PC-3 (cell line): Measurements from ENCODE around the gene GCHFR. TPM values are rescaled to one million over a fixed set of nuclear protein-coding genes. Genes with fewer than 3 reads are reported as not detected.

Experiments used
- ATAC-seq: fragments of 200-7000 bp; cut with Tn5 transposase; 2 replicates; pipeline ENCODE4 v1.9.1; 2020; ENCODE audit warnings: mild to moderate bottlenecking, moderate library complexity
- BruUV-seq: library from RNA; stranded (reverse); fragments of 400-500 nt; replicated peaks from 2 replicates; lab custom pipeline; 2021; lab: Mats Ljungman, UMichigan
- CTCF ChIA-PET: fragments of 300-600 bp; sonication (Branson Sonifier 250); formaldehyde crosslinking; loops from one replicate; lab custom pipeline; 2022; ENCODE audit warnings: antibody characterized with exemption; lab: Charles Lee
- POLR2A ChIA-PET: fragments of 300-600 bp; sonication (Branson Sonifier 250); formaldehyde crosslinking; loops from one replicate; lab custom pipeline; 2022; ENCODE audit warnings: antibody characterized with exemption; ENCODE audit not compliant: unreplicated experiment; lab: Charles Lee
- DNase-seq: peaks from one replicate; pipeline ENCODE4 v3.0.0-alpha.2; 2015
- H2AFZ ChIP-seq: fragments of 300-600 bp; sonication (generic); 2 replicates; pipeline ENCODE4 v1.6.0; 2016; ENCODE audit warnings: antibody characterized with exemption, low read length
- H3F3A ChIP-seq: fragments of 300-600 bp; sonication (generic); one replicate; pipeline ENCODE4 v1.6.0; 2017; ENCODE audit warnings: antibody characterized with exemption, low read length, control low read depth, mild to moderate bottlenecking; ENCODE audit not compliant: unreplicated experiment
- H3K27ac ChIP-seq: fragments of 300-600 bp; sonication (generic); 2 replicates; pipeline ENCODE4 v1.5.1; 2016; ENCODE audit warnings: mild to moderate bottlenecking, low read length
- H3K27me3 ChIP-seq: fragments of 300-600 bp; sonication (generic); 2 replicates; pipeline ENCODE4 v1.6.1; 2016; ENCODE audit warnings: low read length, mixed read lengths
- H3K36me3 ChIP-seq: fragments of 300-600 bp; sonication (generic); 2 replicates; pipeline ENCODE4 v1.6.1; 2016; ENCODE audit warnings: low read depth, mixed run types, low read length, mixed read lengths
- H3K4me1 ChIP-seq: fragments of 300-600 bp; sonication (generic); 2 replicates; pipeline ENCODE4 v1.5.1; 2016; ENCODE audit warnings: low read length; ENCODE audit not compliant: insufficient read depth
- H3K4me2 ChIP-seq: fragments of 300-600 bp; sonication (generic); 2 replicates; pipeline ENCODE4 v1.6.0; 2016; ENCODE audit warnings: low read length
- H3K4me3 ChIP-seq: fragments of 300-600 bp; sonication (generic); 2 replicates; pipeline ENCODE4 v1.5.1; 2016; ENCODE audit warnings: mild to moderate bottlenecking, low read length, mixed read lengths
- H3K79me2 ChIP-seq: fragments of 300-600 bp; sonication (generic); 2 replicates; pipeline ENCODE4 v1.6.1; 2017; ENCODE audit warnings: low read length, mixed read lengths
- H3K9ac ChIP-seq: fragments of 300-600 bp; sonication (generic); 2 replicates; pipeline ENCODE4 v1.6.0; 2016; ENCODE audit warnings: mild to moderate bottlenecking, low read length
- H3K9me2 ChIP-seq: fragments of 300-600 bp; sonication (generic); replicated peaks from 2 replicates; pipeline ENCODE4 v1.6.1; 2016; ENCODE audit warnings: mixed run types, low read length, mixed read lengths
- H3K9me3 ChIP-seq: fragments of 300-600 bp; sonication (generic); 2 replicates; pipeline ENCODE4 v1.6.1; 2016; ENCODE audit warnings: low read length, mixed read lengths
- H4K20me1 ChIP-seq: fragments of 300-600 bp; sonication (generic); 2 replicates; pipeline ENCODE4 v1.6.1; 2016; ENCODE audit warnings: low read length, mixed read lengths
- CTCF ChIP-seq: fragments of 300-600 bp; sonication (generic); conservative IDR thresholded peaks from 2 replicates; pipeline ENCODE4 v1.5.1; 2017; ENCODE audit warnings: antibody characterized with exemption, low read depth, mild to moderate bottlenecking, low read length
- EZH2 ChIP-seq: fragments of 300-600 bp; sonication (generic); IDR thresholded peaks from one replicate; pipeline ENCODE4 v1.6.1; 2017; ENCODE audit warnings: antibody characterized with exemption, mild to moderate bottlenecking, low read length; ENCODE audit not compliant: unreplicated experiment
- EZH2phosphoT487 ChIP-seq: fragments of 300-600 bp; sonication (generic); IDR thresholded peaks from 2 replicates; pipeline ENCODE4 v1.6.1; 2018; ENCODE audit warnings: mild to moderate bottlenecking, antibody characterized with exemption, low read length, borderline replicate concordance
- intact Hi-C: fragments of 100-400 bp; cut with micrococcal nuclease; formaldehyde crosslinking; loops from 2 replicates; pipeline ENCODE4 v1.9.0; 2023
- total RNA-seq: library from RNA; depleted of rRNA; stranded (reverse); fragments of >200 nt; gene quantifications from 2 replicates; pipeline ENCODE4 v1.2.3, GENCODE V29; 2014

The GCHFR gene
- total RNA-seq, 1 experiment from 2014 or later: 58.9 TPM

- Histone ChIP-seq H3K36me3 (no peaks in the 10 kb centered on the region), H2AFZ (peak overlapping the region; percentile 28; the same call in 1 of the 2 replicates), H3K9me2 (no peaks in the 10 kb centered on the region), H3K27me3 (no peaks in the 10 kb centered on the region), H3K9me3 (no peaks in the 10 kb centered on the region), H4K20me1 (no peaks in the 10 kb centered on the region), H3K9ac (peak overlapping the region; percentile 24), H3K27ac (peak overlapping the region; percentile 88), H3K4me2 (peak overlapping the region; percentile 75), H3K4me3 (peak overlapping the region; percentile 22; the same call in 1 of the 2 replicates), H3K79me2 (peaks cover 48% of the 10 kb centered on the region), H3K4me1 (peaks cover 36% of the 10 kb centered on the region), H3F3A (no peaks in the 10 kb centered on the region)
- ChIA-PET POLR2A (no interaction called here), CTCF (interaction anchor here (0.5 to 1.0 kb wide), 2 partner anchors 80 to 190 kb away, joined by 3 to 4 read pairs; partner anchors contain the start of gene RHOV)
- BruUV-seq: no TSS peak
- ATAC-seq (peak; percentile 89), DNase-seq (peak; percentile 98)
- intact Hi-C loops: no loop called here
- no peak for TF ChIP-seq EZH2phosphoT487
- TF ChIP-seq EZH2: no peak
- no peak for TF ChIP-seq CTCF
Measured at GRCh38 chr15:40793216-40793989, 29.5 kb downstream of the GCHFR start.

- Histone ChIP-seq H3F3A (no peaks in the 10 kb centered on the region), H3K79me2 (peaks cover 38% of the 10 kb centered on the region), H3K4me3 (no peak overlapping the region), H3K36me3 (0 out of 2 replicates have a peak, but pooled peaks cover 2% of the 10 kb centered on the region), H3K4me1 (peaks cover 23% of the 10 kb centered on the region), H3K9ac (no peak overlapping the region), H4K20me1 (no peaks in the 10 kb centered on the region), H3K9me2 (no peaks in the 10 kb centered on the region), H3K27me3 (no peaks in the 10 kb centered on the region), H3K4me2 (no peak overlapping the region), H3K9me3 (no peaks in the 10 kb centered on the region), H2AFZ (no peak overlapping the region), H3K27ac (0 out of 2 replicates have a peak overlapping the region, but pooled peaks have one; percentile 2)
- no peak for DNase-seq
- peak; percentile 42 for ATAC-seq
- CTCF ChIA-PET: interaction anchor here (0.5 kb wide), 1 partner anchor 145 kb away, joined by 3 read pairs; no protein-coding TSS in a partner anchor
- no TSS peak for BruUV-seq
- intact Hi-C loops: no loop called here
- POLR2A ChIA-PET: interaction anchor here (0.7 kb wide), 1 partner anchor 29 kb away, joined by 3 read pairs; no protein-coding TSS in a partner anchor
- TF ChIP-seq EZH2: no peak
- no peak for TF ChIP-seq EZH2phosphoT487
- TF ChIP-seq CTCF: no peak
Measured at GRCh38 chr15:40796041-40796440, 32.2 kb downstream of the GCHFR start.
